HepG2 (cell line): Measurements from ENCODE around the gene TUBB. TPM values are rescaled to one million over a fixed set of nuclear protein-coding genes. Genes with fewer than 3 reads are reported as not detected.

ENCODE experiments used
- CBFB ChIP-seq: sonication (generic); formaldehyde crosslinking; IDR thresholded peaks from 2 replicates; pipeline ENCODE4 v1.4.0; 2020; ENCODE audit warnings: missing genetic modification reagents
- EHMT2 ChIP-seq: fragments of 200-600 bp; sonication (generic); IDR thresholded peaks from 2 replicates; pipeline ENCODE4 v1.7.0; 2017; ENCODE audit warnings: antibody characterized with exemption, low read depth, low read length, borderline replicate concordance
- FOXP1 ChIP-seq, 2 experiments: fragments of 450-650 bp in 1 of 2; IDR thresholded peaks; 2 replicates each; pipeline ENCODE4 v1.6.1; 2017 to 2018; ENCODE audit warnings: antibody characterized with exemption in 1 of 2
- JUND ChIP-seq: sonication (generic); formaldehyde crosslinking; IDR thresholded peaks from 2 replicates; pipeline ENCODE4 v1.8.0; 2022; ENCODE audit warnings: mild to moderate bottlenecking, missing genetic modification reagents
- LCORL ChIP-seq, 2 experiments: fragments of 450-650 bp in 1 of 2; sonication (generic) in 1 of 2; formaldehyde crosslinking in 1 of 2; IDR thresholded peaks; 2 replicates each; pipeline versions ENCODE4 v1.5.0 to v1.6.1; 2017 to 2020; ENCODE audit warnings: antibody characterized with exemption in 1 of 2, missing genetic modification reagents in 1 of 2
- RAD51 ChIP-seq: fragments of 450-650 bp; IDR thresholded peaks from 2 replicates; pipeline ENCODE4 v1.6.1; 2016; ENCODE audit warnings: borderline replicate concordance
- REST ChIP-seq, 2 experiments: IDR thresholded peaks; 2 replicates each; pipeline ENCODE4 v1.6.1; 2011 to 2012; ENCODE audit warnings: low read length in 2 of 2, borderline replicate concordance in 1 of 2, low read depth in 1 of 2, mild to moderate bottlenecking in 1 of 2, moderate library complexity in 1 of 2
- SMARCE1 ChIP-seq: fragments of 450-650 bp; IDR thresholded peaks from 2 replicates; pipeline ENCODE4 v1.6.1; 2017; ENCODE audit warnings: borderline replicate concordance
- SRSF4 ChIP-seq: fragments of 200-400 bp; formaldehyde crosslinking; IDR thresholded peaks from one replicate; pipeline ENCODE4 v1.6.1; 2018; ENCODE audit warnings: mild to moderate bottlenecking, low read depth, low read length, moderate library complexity; ENCODE audit not compliant: poor library complexity, severe bottlenecking
- ZNF121 ChIP-seq: sonication (generic); formaldehyde crosslinking; IDR thresholded peaks from 2 replicates; pipeline ENCODE4 v1.5.0; 2020; ENCODE audit warnings: mild to moderate bottlenecking, missing genetic modification reagents
- ZNF142 ChIP-seq: sonication (generic); formaldehyde crosslinking; IDR thresholded peaks from 2 replicates; pipeline ENCODE4 v1.4.0; 2020; ENCODE audit warnings: missing genetic modification reagents
- ZNF234 ChIP-seq: sonication (generic); formaldehyde crosslinking; conservative IDR thresholded peaks from 2 replicates; pipeline ENCODE4 v1.5.1; 2020; ENCODE audit warnings: mild to moderate bottlenecking, missing genetic modification reagents
- ZNF558 ChIP-seq: sonication (generic); formaldehyde crosslinking; IDR thresholded peaks from 2 replicates; pipeline ENCODE4 v1.9.0; 2022; ENCODE audit warnings: mild to moderate bottlenecking, missing genetic modification reagents, borderline replicate concordance
- polyA plus RNA-seq, 8 experiments: library from polyadenylated mRNA; depleted of rRNA in 3 of 8; stranded (reverse) in 7 of 8; unstranded in 1 of 8; fragments of >200 nt; fragmentation: Illumina TruSeq in 4 of 8; extraction: Trizol in 4 of 8; gene quantifications; 2 replicates each; pipeline versions ENCODE4 v1.2.1 to v1.2.3, GENCODE V29; 2011 to 2016; ENCODE audit warnings: low read depth in 4 of 8, missing spikeins in 1 of 8, mixed read lengths in 1 of 8; ENCODE audit not compliant: insufficient read depth in 1 of 8
- total RNA-seq, 5 experiments: library from RNA; depleted of rRNA; stranded (reverse); fragments of >200 nt; fragmentation: Illumina TruSeq; extraction: Trizol; gene quantifications; 2 replicates each; pipeline ENCODE4 v1.2.3, GENCODE V29; 2016; ENCODE audit warnings: low read depth in 1 of 5
- TF ChIP-seq, protein P1 (sequence below): IDR thresholded peaks from 2 replicates; pipeline ENCODE4 v1.6.1; 2016; ENCODE audit warnings: low read depth
- TF ChIP-seq, protein P2 (sequence below): sonication (generic); formaldehyde crosslinking; IDR thresholded peaks from 2 replicates; pipeline ENCODE4 v1.5.1; 2020; ENCODE audit warnings: missing genetic modification reagents, mild to moderate bottlenecking, borderline replicate concordance

TUBB gene
- total and polyA plus RNA-seq, 2 of the 13 experiments (the other 11 are each of a cell fraction or from before 2014, with no cell fraction given), result 911 to 1,163 TPM

GRCh38 chr6:30742316-30743098 lies 22.4 kb downstream of the TUBB start, which contains the start of gene FLOT1 (continued):
- TF ChIP-seq, protein P1, sequence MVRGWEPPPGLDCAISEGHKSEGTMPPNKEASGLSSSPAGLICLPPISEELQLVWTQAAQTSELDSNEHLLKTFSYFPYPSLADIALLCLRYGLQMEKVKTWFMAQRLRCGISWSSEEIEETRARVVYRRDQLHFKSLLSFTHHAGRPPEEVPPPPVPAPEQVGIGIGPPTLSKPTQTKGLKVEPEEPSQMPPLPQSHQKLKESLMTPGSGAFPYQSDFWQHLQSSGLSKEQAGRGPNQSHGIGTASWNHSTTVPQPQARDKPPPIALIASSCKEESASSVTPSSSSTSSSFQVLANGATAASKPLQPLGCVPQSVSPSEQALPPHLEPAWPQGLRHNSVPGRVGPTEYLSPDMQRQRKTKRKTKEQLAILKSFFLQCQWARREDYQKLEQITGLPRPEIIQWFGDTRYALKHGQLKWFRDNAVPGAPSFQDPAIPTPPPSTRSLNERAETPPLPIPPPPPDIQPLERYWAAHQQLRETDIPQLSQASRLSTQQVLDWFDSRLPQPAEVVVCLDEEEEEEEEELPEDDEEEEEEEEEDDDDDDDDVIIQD (CRISPR knock-in tag), result peak; percentile 19; the same call in 1 of the 2 replicates
- TF ChIP-seq CBFB (CRISPR knock-in tag) (peak; percentile 99), ZNF121 (peak; percentile 72), ZNF142 (peak; percentile 20; the same call in 1 of the 2 replicates), REST (IDR thresholded peaks at IDR 0.05; ENCODE audit: borderline replicate concordance in 1 of 2, low read depth in 1 of 2, low read length in 2 of 2) (peak in 1 of 2 experiments; percentile 31; a peak in 1 of 4 replicates), FOXP1 (IDR thresholded peaks at IDR 0.05) (no peak), FOXP1 (CRISPR knock-in tag; IDR thresholded peaks at IDR 0.05) (peak; percentile 46), ZNF234 (CRISPR knock-in tag) (peak; percentile 76; the same call in 1 of the 2 replicates), JUND (CRISPR knock-in tag) (peak; percentile 52; the same call in 1 of the 2 replicates), EHMT2 (no peak), LCORL (IDR thresholded peaks at IDR 0.05) (no peak), LCORL (CRISPR knock-in tag; IDR thresholded peaks at IDR 0.05) (peak; percentile 87), SRSF4 (peak; percentile 100), SMARCE1 (no peak), ZNF558 (CRISPR knock-in tag) (peak; percentile 88; the same call in 1 of the 2 replicates), RAD51 (no peak)
- TF ChIP-seq, protein P2, sequence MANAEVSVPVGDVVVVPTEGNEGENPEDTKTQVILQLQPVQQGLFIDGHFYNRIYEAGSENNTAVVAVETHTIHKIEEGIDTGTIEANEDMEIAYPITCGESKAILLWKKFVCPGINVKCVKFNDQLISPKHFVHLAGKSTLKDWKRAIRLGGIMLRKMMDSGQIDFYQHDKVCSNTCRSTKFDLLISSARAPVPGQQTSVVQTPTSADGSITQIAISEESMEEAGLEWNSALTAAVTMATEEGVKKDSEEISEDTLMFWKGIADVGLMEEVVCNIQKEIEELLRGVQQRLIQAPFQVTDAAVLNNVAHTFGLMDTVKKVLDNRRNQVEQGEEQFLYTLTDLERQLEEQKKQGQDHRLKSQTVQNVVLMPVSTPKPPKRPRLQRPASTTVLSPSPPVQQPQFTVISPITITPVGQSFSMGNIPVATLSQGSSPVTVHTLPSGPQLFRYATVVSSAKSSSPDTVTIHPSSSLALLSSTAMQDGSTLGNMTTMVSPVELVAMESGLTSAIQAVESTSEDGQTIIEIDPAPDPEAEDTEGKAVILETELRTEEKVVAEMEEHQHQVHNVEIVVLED (CRISPR knock-in tag), result peak; percentile 91
